ENCODE measurements around the gene SH3RF2.
A peak's percentile ranks its signal among the peaks of the same experiment; 100 is the strongest.
"Not testable (repeated sequence)": the region's sequence is repeated elsewhere in the genome, so short reads cannot be mapped to it uniquely, and the experiment has no call there.

Gene SH3RF2

DNA sequence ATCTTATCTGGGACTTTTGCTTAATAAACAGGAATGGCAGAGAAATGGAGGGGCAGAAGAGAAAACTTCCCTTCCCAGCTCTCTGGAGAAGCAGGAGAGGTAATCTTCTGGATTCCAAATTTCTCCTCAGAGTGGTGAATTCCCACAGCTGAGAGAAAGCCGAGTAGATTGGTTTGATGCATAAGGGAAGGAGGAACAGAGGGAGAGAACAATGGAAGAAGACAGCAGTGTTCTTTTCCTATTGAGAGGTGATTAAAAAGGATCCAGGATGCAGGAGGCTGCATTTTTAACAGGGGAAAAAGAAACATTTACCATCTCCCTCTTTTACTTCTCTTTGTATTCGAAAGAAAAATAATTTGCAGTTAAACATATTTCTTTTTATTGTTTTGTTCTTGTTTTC, 13.1 kb downstream of the SH3RF2 start:
- DNase-seq (ENCODE audit: low spot score) = no peak

DNA sequence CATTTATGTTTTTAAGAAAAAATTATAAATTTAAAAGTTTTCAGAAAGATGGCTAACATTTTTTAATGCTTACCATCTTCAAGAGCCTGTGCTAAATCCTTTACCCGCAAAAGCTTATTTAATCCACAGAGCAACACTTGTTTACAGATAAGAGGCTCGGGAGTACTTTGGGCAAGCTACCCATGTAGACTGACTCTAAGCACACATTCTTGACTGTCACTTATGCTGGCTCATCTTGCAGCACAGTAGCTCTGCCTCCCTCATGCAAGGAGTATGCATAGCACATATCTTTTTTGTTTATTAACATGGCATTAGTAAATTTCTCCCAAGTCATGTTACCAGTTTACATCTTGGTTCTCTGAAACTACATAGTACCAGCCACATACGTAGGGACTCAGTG, 14.7 kb downstream of the SH3RF2 start:
- no peak for DNase-seq (ENCODE audit: low spot score)

DNA sequence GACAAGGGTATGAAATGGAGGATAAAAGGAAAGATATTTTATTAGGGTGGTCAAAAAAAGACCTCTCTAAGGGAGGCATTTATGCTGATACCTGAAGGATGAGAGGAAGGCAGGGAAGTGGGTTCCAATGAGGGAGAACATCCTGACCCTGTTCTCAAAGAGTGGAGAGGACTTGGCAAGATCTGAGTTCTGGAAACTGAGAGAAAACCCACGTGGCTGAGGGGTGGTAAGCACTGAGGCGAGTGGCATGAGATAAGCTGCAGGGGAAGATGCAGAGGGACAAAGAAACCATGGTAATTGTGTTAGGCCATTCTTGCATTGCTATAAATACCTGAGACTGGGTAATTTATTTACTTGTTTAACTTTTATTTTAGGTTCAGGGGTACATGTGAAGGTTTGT, 16.8 kb downstream of the SH3RF2 start:
- no peak for DNase-seq (ENCODE audit: low spot score)

DNA sequence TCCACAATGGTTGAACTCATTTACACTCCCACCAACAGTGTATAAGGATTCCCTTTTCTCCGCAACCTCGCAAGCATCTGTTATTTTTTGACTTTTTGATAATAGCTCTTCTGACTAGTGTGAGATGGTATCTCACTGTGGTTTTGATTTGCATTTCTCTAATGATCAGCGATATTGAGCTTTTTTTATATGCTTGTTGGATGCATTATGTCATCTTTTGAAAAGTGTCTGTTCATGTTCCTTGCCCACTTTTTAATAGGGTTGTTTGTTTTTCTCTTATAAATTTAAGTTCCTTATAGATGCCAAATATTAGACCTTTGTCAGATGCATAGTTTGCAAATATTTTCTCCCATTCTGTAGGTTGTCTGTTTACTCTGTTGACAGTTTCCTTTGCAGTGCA, 17.8 kb downstream of the SH3RF2 start:
- not testable (repeated sequence) for DNase-seq (ENCODE audit: low spot score)

DNA sequence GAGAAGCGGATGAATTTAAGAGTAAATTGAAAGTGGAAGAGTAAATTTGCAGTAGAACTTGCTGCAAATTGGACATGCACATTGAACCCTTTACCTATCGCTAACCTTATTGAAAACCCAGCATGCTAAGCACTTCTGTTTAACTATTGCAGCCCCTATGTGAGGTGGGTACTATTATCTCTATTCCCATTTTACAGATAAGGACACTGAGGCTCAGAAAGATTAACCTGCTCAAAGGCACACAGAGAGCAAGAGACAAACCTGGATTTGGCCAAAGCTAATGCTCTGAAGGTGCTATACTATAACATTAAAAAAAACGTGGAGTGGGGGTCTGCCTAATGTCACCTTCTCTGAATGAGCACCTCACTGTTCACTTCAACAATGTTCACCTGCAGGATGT, 21.0 kb downstream of the SH3RF2 start:
- DNase-seq (ENCODE audit: low spot score) = no peak

DNA sequence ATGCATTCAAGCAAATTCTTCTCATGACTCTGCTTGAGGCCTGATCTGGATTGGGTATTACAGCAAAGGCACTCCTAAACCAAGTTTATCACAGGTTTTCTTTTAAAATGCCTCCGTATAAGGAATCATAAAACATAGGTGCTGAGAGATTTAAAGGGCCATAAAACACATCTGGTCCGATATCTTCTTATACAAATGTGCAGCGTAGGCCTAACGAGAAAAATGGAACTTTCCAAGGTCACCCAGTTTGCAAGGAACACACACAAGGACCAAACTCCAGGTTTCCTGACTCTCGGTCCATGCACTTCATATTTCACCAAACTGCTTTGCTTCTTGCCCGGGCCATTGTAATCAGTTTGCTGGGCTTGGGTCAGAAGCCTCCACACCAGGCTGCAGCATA, 22.1 kb downstream of the SH3RF2 start:
- no peak for DNase-seq (ENCODE audit: low spot score)

DNA sequence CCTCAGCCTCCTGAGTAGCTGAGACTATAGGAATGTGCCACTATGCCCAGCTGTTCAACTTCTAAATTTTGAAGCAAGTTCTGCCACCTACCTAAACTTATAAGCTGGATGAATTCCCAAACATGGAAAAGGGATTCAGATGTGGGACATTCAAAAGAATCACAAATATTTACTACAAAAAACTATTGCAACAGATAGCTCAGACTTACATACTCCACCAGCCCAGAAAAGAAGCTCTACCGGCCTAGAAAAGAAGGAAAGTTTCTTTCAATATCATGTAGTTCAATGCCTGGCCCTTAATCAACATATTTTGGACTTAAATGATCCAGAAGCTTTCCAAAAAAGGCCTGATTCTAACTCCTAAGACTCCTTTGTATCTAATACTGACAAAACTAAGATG, 23.8 kb downstream of the SH3RF2 start:
- DNase-seq (ENCODE audit: low spot score) = peak; percentile 19

DNA sequence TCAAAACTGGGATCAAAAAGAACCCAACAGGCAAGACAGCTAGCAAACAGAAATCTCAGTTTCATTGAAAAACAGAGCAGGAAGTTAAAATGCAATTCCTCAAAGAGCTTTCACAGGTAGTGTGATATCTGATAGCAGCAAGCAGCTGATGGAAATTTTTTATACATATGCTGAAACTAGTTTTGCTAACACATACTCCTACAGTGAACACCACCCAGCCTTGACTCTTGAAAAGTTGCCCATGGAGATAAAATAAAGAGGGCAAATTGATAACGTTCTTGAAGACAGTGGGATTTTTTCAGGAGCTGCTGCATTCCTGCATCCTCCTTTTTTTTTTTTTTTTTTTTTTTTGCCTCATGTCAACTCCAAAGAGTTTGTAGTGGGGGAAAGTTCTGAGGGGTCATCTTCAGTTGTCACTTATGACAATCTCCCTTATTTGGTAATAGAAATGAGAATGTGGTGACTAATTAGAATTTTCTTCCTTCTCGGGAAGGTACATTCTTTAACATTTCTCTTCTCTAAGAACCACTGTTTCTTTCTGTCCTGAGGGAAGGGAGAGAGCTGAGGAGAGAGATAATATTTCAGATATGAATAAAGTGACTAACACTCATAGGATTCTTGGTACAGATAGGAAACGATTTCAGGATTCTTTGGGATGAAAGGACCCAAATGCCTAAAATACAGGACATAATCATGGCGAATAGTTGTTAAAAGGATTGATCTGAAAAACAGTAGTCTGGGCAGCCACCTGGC, 24.6 kb downstream of the SH3RF2 start:
- DNase-seq (ENCODE audit: low spot score) = no peak

DNA sequence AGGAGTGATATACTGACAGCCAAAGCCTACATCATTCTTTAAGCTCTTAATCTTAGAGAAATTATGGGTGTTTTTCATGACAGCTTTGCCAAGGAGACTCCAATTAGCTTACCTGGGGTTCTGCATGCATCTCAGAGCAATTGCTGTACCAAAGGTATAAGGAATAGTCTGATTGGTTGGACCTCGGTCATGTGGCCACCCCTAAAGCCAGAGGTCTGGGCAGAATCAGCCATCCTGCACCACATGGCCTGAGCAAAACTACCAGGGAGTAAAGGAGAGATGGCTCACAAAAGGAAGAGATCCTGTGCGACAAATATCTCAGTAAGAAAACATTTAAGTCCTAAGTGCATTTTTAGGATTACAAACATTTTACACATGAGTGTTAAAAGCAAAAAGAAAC, 25.6 kb downstream of the SH3RF2 start:
- no peak for DNase-seq (ENCODE audit: low spot score)

DNA sequence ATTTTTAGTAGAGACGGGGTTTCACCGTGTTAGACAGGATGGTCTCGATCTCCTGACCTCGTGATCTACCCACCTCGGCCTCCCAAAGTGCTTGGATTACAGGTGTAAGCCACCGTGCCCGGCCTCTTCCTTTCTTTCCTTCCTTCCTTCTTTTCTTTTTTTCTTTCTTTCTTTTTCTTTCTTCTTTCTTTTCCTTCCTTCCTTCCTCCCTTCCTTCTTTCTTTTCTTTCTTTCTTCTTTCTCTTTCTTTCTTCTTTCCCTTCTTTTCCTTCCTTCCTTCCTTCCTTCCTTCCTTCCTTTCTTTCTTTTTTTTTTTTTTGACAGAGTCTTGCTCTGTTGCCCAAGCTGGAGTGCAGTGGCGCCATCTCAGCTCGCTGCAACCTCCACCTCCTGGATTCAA, 27.6 kb downstream of the SH3RF2 start:
- DNase-seq (ENCODE audit: low spot score) = not testable (repeated sequence)

DNA sequence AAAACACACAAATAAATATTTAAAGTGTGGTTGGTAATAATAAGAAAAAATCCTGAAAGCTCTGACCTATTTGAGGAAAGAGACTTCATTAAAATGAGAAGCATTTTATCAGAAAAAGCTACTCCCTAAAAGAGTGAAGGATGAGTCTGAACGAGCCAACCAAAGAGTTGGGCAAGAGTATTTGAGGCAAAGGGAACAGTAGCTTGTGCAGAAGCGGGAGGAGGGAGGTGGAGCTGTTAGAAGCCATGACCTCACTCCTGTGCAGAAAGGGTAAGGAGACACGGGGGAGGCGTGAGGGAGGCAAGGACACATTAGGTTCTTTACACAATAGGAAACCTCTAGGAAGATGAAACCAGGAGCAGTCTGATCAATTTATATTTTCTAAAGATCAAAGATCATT, 29.4 kb downstream of the SH3RF2 start:
- no peak for DNase-seq (ENCODE audit: low spot score)

DNA sequence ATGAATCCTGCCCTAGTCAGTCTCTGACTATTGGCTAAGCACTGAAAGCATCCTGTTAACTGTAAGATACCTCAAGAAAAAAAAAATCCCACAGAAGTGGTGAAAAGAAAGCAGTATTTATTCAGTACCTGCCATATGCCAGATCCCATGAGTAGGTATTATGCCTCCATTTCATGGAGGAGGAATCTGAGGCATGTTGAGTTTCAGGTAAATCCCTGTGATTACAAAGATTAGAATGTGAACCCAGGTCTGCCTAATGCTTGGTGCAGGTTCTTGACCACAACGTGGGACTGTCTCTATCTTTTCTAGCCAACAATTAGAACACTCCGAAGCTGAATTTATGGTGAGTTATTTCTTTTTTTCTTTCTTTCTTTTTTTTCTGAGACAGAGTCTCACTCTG, 30.9 kb downstream of the SH3RF2 start:
- no peak for DNase-seq (ENCODE audit: low spot score)

DNA sequence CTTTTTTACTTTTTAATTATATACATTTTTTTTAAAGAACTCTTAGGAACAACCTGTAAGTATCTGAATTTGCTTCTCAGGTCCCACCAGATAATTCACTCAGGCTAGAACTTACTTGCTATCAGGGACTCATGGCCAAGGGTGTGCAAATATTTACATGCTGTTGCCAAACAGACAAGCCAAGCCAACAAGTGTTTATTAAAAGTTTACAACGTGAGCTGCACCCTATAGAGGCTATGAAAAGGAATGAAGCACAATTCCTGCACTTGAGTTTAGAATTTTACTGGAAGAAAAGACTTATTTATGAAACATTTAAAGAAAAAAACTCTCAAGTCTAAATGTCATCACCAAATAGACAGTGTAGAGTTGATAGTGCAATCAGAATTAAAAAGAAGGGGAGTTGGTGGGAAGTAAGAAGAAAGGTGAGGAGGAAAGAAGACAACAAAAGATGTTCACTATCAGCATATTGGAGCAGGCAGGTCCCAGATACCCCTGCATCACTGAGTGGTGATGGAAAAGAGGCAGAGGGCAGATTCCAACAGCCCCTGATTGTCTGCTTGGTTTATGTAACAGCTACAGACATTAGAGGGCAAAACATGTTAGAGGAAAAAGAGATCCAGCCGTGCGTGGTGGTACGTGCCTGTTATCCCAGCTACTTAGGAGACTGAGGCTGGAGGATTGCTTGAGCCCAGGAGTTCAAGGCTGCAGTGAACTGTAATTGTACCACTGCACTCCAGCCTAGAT, 32.8 kb downstream of the SH3RF2 start:
- DNase-seq (ENCODE audit: low spot score) = no peak

DNA sequence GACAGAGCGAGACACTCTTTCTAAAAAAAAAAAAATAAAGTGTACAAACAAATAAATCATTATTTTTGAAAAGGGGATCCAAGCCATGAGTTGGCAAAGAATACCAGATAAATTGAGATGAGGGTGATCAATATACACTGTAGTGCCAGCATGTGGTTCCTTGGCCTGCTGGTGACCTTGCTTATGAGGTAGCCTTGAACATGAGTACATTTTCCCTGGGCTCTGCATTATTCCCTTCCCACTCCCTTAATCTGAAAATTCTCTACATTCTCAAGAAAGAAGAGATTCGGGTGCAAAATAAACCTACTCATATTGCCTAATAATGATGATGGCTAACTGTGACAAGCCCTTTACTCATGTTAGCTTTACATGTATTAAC, 33.3 kb downstream of the SH3RF2 start:
- DNase-seq (ENCODE audit: low spot score) = no peak

DNA sequence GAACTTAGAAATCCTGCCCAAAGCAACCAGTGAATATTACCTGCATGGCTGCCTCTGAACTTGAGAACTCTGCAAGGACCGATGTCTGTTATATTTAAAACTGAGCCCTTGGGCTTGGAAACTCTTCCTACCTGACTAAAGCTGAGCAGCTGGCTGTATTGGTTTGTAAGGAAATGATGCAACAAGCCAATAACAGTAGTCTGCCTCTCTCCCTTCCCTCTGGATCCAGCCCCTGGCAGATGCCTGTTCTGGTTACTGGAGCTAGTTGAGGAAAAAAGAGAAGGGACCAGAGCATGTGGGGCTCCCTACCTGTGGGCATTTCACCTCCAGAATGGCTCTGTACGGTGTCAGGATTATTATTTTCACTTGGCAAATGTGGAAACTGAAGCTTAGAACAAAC, 34.7 kb downstream of the SH3RF2 start:
- no peak for DNase-seq (ENCODE audit: low spot score)

DNA sequence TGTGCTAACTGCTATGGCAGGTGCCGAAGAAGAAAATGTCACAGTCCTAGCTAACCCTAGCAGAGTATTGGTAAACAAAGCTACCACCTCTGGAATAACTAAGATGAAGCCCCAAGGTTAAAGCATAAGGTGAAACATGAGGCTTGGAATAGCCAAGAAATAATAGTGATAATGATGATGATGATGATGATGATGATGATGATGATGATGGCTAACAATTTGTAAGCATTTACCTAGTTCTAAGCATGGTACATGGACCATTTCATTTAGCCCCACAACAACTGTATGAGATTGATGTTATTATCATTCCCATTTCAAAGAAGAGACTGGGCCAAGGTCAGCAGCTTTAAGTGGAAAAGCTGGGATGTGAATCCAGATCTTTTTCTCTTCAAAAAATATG, 35.3 kb downstream of the SH3RF2 start:
- no peak for DNase-seq (ENCODE audit: low spot score)

DNA sequence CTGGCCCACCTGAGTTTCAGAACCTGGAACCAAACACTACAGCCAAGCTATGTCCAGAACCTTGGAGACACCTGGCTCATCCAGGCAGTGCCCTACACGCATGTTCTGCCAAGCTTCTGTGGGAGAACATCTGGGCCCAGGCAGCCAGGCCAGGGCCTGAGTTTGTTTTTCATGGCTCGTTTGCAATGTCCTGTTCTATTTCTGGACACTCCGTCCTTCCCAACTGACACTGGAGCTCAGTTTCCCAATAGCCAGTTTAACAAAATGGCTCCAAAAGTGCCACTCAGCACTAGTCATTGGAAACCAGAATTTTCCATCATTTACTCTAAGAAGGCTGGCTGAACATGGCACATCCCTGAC, 38.6 kb downstream of the SH3RF2 start:
- no peak for DNase-seq (ENCODE audit: low spot score)

DNA sequence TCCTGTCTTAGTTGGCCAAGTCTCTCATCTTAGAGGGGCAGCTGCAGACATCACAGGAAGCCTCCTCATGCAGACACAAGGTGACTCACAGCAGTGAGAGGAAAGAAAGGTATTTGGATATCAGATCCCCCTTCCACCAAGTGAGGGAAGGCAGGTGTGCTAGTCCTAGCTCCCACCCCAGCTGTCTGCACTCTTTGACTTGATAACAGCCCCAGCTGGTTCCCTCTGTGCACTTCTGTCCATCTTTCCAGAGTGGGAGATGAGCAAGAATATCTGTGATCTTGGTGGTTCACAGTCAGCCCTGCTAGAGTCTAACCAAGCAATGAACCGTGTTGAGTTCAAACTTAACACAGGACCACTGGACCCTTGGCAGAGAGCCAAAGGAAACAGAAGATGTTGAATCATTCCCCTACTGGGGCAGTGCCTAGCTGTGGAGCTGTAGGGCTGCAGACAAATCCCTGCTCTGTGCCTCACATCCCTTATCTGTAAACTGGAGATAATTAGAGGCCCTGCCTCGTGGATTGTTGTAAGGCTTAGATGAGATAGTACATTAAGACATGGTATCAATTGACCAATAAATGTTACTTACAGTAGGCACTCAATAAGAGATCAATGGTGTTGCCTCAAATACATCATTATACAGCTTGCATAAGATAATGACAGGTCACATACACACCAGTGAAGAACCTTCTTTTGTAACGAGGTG, 39.1 kb downstream of the SH3RF2 start:
- DNase-seq (ENCODE audit: low spot score) = no peak

DNA sequence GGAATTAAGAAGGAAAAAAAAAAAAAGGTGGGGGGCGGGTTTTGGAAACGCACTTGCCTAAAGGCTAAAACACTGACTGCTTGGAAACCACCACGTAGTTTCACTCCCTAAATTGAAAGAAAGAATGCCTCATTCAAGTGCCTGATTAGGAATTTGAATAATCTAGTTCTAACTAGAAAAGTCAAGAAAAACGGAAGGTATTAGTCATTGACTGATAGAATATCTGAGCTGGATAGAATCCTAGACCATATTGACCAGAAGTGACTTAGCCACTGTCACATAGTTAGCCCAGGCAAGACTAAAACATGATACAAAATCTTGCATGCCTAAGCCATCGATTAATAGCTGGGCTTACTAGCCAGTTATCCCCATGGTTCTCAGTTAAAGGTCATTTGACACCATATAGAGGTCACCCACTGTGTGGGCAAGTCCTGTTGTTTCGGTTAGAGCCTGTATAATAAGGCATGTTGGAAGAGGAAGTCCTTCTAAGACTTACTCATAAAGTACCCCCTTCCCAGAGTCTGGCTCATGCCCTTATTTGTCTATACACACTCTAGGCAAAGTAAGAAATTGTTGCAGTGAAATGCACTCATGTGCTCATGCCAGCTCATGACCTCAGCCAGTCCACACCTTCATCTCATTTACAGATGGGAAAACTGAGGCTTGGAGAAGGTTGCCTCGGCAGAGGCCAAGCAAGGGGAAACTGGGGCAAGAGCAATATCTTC, 40.2 kb downstream of the SH3RF2 start:
- DNase-seq (ENCODE audit: low spot score) = no peak

DNA sequence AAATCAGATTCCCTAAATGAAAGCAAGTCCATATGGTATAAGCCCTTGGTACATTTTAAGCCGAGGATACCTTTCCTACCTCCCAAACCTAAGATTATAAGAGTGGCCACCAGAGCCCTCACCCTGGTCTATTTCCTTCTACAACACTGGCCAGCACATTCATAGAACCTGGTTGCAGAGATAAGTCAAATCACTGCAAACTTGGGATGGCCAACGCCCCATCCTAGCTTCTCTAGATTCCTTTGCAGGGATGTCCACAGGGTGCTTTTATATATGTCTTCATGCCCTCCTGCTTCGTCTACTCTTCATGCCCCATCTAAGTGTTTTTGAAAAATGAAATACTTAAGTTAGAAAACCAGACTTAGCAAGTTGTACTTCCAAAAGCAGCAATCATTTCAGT, 41.8 kb downstream of the SH3RF2 start:
- DNase-seq (ENCODE audit: low spot score) = no peak

DNA sequence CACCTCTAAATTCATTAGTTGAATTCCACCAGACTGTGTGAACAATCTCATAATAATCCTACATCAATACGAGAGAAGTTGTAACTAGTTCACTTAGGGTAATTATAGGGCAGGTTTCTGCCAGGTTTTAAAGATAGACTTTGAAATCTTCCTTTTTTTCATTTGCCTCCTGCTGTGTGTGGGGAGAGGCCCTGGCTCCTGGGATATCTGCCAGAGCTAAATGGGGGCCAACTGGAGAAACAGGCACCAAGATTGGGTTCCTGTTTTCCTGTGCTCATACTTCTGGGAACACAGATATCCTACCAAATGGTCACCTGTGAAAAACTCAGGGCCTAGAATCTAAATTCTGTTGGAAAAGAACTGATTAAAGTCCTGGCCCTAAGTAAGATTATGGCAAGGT, 42.3 kb downstream of the SH3RF2 start:
- no peak for DNase-seq (ENCODE audit: low spot score)
